GM12878 (cell line): Measurements from ENCODE around the gene SPCS2. TPM values are rescaled to one million over a fixed set of nuclear protein-coding genes. Genes with fewer than 3 reads are reported as not detected.
A peak's percentile ranks its signal among the peaks of the same experiment; 100 is the strongest.

ENCODE experiments used
- BHLHE40 ChIP-seq, 2 experiments: fragments of 450-650 bp in 1 of 2; IDR thresholded peaks; 2 replicates each; pipeline ENCODE4 v1.6.1; 2011 to 2017; ENCODE audit warnings: low read depth in 2 of 2, borderline replicate concordance in 1 of 2, improper control_type of control experiment in 1 of 2, low read length in 1 of 2, mild to moderate bottlenecking in 1 of 2
- CHD1 ChIP-seq: IDR thresholded peaks from 2 replicates; pipeline ENCODE4 v1.6.1; 2012; ENCODE audit warnings: low read depth, low read length, improper control_type of control experiment
- FOXM1 ChIP-seq: IDR thresholded peaks from 2 replicates; pipeline ENCODE4 v1.6.1; 2012; ENCODE audit warnings: low read depth, mild to moderate bottlenecking, inconsistent platforms, low read length, moderate library complexity
- KAT2A ChIP-seq: conservative IDR thresholded peaks from 2 replicates; pipeline ENCODE4 v1.6.1; 2011; ENCODE audit warnings: low read depth, low read length; ENCODE audit not compliant: control insufficient read depth
- PAX5 ChIP-seq: IDR thresholded peaks from 2 replicates; pipeline ENCODE4 v1.6.1; 2011; ENCODE audit warnings: low read depth, low read length, borderline replicate concordance
- PBX3 ChIP-seq: IDR thresholded peaks from 2 replicates; pipeline ENCODE4 v1.6.1; 2011; ENCODE audit warnings: mild to moderate bottlenecking, low read depth, low read length, moderate library complexity; ENCODE audit not compliant: insufficient replicate concordance
- RELA ChIP-seq: fragments of 450-650 bp; IDR thresholded peaks from 2 replicates; pipeline ENCODE4 v1.8.0; 2014; ENCODE audit warnings: borderline replicate concordance; ENCODE audit not compliant: partially characterized antibody
- SMAD5 ChIP-seq: IDR thresholded peaks from 2 replicates; pipeline ENCODE4 v1.6.1; 2016; ENCODE audit warnings: antibody characterized with exemption, low read depth
- polyA plus RNA-seq, 11 experiments: library from polyadenylated mRNA; depleted of rRNA in 4 of 11; unstranded in 6 of 11; stranded (reverse) in 5 of 11; fragments of >200 nt; fragmentation: Nextera tagmentation in 4 of 11; fragmentation: Illumina TruSeq in 1 of 11; extraction: Ambion mirVana in 4 of 11; extraction: Trizol in 1 of 11; gene quantifications; 1 replicate in 1 of 11; 2 replicates in 10 of 11; pipeline versions ENCODE4 v1.2.1 to v1.2.3, GENCODE V29; 2011 to 2016; ENCODE audit warnings: inconsistent platforms in 2 of 11, missing spikeins in 2 of 11, low read depth in 1 of 11
- total RNA-seq, 4 experiments: library from RNA; depleted of rRNA in 3 of 4; stranded (reverse); fragments of >200 nt in 3 of 4; fragmentation: Illumina TruSeq in 1 of 4; extraction: Trizol in 1 of 4; gene quantifications; 2 replicates each; pipeline versions ENCODE4 v1.2.1 to v1.2.3, GENCODE V29; 2013 to 2021
- TF ChIP-seq, protein P1 (sequence below): fragments of 450-650 bp; IDR thresholded peaks from 2 replicates; pipeline ENCODE4 v1.6.1; 2016; ENCODE audit warnings: mild to moderate bottlenecking
- TF ChIP-seq, protein P2 (sequence below): fragments of 450-650 bp; IDR thresholded peaks from 2 replicates; pipeline ENCODE4 v1.6.1; 2017; ENCODE audit warnings: antibody characterized with exemption, mild to moderate bottlenecking, moderate library complexity

SPCS2 gene
- total and polyA plus RNA-seq, 10 of the 15 experiments (the other 5 are each of a cell fraction or from before 2014, with no cell fraction given), result 40.7 to 661 (median 192) TPM

DNA sequence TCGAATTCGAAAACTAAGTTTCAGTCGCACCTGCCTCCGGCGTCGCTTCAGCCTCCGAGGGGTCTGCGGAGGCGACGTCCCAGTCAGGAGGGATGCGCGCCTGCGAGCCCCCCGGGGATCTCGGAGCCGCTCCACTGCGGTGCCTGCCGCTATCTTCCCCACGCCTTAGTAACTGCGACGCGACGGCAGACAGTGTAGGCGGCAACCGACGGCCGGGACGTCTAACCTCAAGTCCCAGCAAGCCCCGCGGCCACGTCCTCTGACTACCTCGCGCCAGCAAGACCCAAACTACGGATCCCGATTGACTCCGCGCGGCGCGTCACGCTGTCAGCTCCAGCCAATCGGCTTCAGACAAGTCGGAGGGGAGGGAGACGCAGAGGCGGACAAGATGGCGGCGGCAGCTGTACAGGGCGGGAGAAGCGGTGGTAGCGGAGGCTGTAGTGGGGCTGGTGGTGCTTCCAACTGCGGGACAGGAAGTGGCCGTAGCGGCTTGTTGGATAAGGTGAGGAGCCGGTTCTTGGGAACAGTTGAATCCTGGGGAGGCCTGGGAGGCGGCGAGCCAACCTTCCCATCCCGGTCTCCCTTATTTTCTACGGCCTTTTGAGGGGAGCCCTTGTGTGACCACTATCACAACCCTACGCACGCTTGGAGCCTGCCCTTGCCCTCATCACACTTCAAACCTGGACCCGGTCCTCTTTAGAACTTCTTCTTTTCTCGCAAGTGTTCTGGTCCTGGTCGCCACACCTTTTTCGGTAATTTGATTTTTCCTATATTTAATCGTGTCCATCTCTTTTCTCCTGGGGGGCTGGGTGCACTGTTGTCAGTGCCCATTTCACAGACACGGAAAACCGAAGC is at the start of gene SPCS2, which contains the start of gene XRRA1 (continued):
- TF ChIP-seq, protein P1, sequence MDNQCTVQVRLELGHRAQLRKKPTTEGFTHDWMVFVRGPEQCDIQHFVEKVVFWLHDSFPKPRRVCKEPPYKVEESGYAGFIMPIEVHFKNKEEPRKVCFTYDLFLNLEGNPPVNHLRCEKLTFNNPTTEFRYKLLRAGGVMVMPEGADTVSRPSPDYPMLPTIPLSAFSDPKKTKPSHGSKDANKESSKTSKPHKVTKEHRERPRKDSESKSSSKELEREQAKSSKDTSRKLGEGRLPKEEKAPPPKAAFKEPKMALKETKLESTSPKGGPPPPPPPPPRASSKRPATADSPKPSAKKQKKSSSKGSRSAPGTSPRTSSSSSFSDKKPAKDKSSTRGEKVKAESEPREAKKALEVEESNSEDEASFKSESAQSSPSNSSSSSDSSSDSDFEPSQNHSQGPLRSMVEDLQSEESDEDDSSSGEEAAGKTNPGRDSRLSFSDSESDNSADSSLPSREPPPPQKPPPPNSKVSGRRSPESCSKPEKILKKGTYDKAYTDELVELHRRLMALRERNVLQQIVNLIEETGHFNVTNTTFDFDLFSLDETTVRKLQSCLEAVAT, result peak; percentile 53
- TF ChIP-seq CHD1 (no peak), KAT2A (no peak), SMAD5 (peak; percentile 81), PBX3 (peak; percentile 13), BHLHE40 (IDR thresholded peaks at IDR 0.05; ENCODE audit: borderline replicate concordance in 1 of 2, low read depth in 2 of 2, low read length in 1 of 2) (peak; percentile 34 to 42; a peak in 2 of 4 replicates), FOXM1 (no peak), PAX5 (peak; percentile 56; the same call in 1 of the 2 replicates), RELA (peak; percentile 52)
- TF ChIP-seq, protein P2, sequence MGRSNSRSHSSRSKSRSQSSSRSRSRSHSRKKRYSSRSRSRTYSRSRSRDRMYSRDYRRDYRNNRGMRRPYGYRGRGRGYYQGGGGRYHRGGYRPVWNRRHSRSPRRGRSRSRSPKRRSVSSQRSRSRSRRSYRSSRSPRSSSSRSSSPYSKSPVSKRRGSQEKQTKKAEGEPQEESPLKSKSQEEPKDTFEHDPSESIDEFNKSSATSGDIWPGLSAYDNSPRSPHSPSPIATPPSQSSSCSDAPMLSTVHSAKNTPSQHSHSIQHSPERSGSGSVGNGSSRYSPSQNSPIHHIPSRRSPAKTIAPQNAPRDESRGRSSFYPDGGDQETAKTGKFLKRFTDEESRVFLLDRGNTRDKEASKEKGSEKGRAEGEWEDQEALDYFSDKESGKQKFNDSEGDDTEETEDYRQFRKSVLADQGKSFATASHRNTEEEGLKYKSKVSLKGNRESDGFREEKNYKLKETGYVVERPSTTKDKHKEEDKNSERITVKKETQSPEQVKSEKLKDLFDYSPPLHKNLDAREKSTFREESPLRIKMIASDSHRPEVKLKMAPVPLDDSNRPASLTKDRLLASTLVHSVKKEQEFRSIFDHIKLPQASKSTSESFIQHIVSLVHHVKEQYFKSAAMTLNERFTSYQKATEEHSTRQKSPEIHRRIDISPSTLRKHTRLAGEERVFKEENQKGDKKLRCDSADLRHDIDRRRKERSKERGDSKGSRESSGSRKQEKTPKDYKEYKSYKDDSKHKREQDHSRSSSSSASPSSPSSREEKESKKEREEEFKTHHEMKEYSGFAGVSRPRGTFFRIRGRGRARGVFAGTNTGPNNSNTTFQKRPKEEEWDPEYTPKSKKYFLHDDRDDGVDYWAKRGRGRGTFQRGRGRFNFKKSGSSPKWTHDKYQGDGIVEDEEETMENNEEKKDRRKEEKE, result no peak
